ENCODE data around the gene USP2. TPM values are rescaled to one million over a fixed set of nuclear protein-coding genes. Genes with fewer than 3 reads are reported as not detected.

The USP2 gene
- total RNA-seq, 2 donors from 2014 or later, result 0.68 to 2.1 TPM

DNA sequence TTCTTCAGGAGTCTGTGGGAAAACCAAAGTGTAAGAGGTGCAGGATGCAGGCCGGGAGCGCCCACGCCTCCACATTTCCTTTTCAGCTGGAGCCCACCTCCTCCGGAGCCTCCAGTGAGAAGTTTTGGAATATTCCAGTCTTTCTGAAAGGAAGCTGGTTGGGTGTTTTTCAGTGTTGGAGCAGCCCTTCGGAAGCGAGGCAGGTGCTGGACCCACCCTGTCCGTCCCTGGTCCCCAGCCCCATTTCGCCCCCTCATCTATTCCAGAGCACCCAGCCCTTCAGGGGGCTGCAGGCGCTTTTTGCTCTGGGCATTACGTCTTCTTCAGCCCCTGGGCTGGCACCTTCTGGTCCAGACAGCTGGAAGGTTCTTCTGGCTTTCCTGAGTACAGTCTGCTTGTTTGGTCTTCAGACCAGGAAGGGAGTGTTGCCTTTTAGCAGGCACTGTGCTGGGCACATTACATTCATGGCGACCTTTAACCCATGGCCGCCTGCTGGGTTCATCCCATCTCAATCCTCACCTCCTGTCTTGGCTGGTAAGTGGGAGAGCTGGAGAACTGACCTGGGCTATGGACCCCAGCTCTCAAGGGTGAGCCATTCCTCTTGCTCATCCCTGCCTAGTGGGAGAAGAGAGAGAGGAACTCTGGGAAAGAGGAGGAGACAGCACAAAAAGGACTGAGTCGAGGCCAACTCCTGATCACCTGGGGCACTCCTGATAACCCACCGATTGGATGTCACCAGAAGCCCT lies 42.2 kb upstream of the USP2 start:
- Histone ChIP-seq H3K4me3 (peak overlapping the region; percentile 66), H3K36me3 (no peaks in the 10 kb centered on the region), H3K9me3 (no peaks in the 10 kb centered on the region), H3K4me1 (ENCODE audit: control insufficient read depth in 1 of 2, low read depth in 2 of 2) (peaks cover 13 to 20% of the 10 kb centered on the region in 2 donors), H3K27ac (no peak overlapping the region), H3K27me3 (replicated peaks; ENCODE audit: insufficient read depth) (peaks cover 5% of the 10 kb centered on the region)
- DNase-seq (ENCODE audit: low spot score), result no peak
- TF ChIP-seq CTCF (IDR thresholded peaks at IDR 0.05), result no peak
- ATAC-seq (ENCODE audit: insufficient number of reproducible peaks, low FRiP score, low read depth), result no peak

DNA sequence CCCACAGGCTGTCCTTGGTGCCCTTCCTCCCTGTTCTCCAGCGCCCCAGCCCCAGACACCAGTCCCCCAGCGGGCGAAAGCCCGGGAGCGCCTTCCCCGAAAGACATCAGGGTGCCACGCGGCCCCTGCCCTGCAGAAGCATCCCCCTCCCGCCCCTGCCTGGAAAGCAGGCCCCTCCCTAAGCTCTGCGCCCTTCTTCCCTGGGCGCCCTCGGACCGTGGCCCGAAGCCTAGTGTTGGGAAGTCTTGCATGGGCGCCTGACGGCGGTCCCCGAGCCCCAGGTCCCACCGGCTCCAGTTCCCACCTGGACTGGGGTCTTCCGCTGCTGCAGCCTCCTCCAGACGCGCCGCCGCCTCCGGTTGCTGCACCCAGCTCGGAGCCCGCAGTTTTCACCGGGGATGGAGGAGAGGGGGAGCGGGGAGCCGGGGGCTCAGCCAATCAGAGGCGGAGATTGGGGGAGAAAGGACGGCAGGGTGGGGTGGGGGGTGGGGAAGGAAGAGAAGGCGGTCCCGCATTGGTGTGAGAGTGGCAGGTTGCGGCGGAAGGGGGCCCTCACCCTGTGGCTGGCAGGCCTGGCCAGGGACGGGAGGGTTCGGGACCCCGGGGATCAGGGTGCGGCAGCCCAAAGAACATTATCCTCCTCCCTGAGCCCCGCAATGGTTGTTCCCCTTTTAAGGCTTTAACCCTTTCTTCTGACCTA lies 41.5 kb upstream of the USP2 start, which contains the start of gene THY1:
TSS of gene THY1 (minus strand) at position 364 of the 700 bp plus-strand sequence. CDS start 2,267 bp downstream, outside the sequence.
- ATAC-seq (ENCODE audit: insufficient number of reproducible peaks, low FRiP score, low read depth), result no peak
- Histone ChIP-seq H3K4me1 (ENCODE audit: control insufficient read depth in 1 of 2, low read depth in 2 of 2) (peaks cover 17 to 27% of the 10 kb centered on the region in 2 donors), H3K36me3 (no peaks in the 10 kb centered on the region), H3K27ac (no peak within 1 kb of the TSS), H3K9me3 (no peaks in the 10 kb centered on the region), H3K27me3 (replicated peaks; ENCODE audit: insufficient read depth) (peaks cover 5% of the 10 kb centered on the region), H3K4me3 (peak within 1 kb of the TSS; percentile 66)
- no peak for TF ChIP-seq CTCF (IDR thresholded peaks at IDR 0.05)
- no peak for DNase-seq (ENCODE audit: low spot score)

DNA sequence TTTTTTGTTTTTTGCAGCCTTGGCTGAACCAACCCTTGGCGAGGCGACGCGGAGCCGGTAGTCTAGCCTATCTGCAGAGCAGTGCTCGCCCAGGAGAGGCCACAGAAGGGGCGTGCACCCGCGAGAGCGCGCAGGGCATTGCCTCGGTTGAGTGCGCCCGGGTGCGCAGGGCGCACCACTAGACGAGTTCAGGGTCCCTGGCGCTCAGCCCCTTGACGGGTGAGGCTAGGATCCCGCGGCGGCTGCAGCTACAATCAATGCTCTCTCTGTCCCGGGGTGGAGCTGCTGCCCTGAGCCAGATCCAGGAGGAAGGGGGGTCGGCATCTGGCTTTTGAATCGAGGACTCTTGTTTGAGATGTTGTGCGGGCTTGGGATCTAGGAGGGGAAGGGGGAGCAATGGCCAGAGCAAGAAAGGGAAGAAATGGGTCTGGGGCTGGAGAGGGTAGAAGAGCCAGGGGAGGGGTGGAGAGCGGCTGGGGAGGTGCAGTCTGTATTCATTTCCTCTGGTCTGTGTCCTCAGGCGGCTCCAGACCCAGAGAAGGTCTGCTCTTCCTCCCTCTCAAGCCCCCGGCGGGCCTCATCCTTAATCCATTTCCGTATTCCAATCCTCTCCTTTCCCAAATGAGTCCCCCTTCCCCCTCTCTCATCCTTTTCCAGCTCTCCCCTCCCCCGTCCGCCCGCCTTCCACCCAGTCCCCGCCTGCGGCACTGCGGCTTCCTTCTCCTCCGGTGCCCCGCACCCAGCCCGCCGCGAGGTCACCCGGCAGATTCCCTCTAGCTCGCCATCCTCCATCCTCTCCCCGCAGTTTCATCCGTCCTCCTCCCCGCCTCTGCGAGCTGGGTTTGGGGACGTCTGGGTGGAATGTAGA lies 40.7 kb upstream of the USP2 start:
- Histone ChIP-seq H3K4me1 (ENCODE audit: control insufficient read depth in 1 of 2, low read depth in 2 of 2) (peaks cover 21 to 35% of the 10 kb centered on the region in 2 donors), H3K9me3 (no peaks in the 10 kb centered on the region), H3K27me3 (replicated peaks; ENCODE audit: insufficient read depth) (peaks cover 5% of the 10 kb centered on the region), H3K4me3 (peak overlapping the region; percentile 66), H3K36me3 (no peaks in the 10 kb centered on the region), H3K27ac (no peak overlapping the region)
- no peak for TF ChIP-seq CTCF (IDR thresholded peaks at IDR 0.05)
- DNase-seq (ENCODE audit: low spot score) (no peak), ATAC-seq (ENCODE audit: insufficient number of reproducible peaks, low FRiP score, low read depth) (no peak)

DNA sequence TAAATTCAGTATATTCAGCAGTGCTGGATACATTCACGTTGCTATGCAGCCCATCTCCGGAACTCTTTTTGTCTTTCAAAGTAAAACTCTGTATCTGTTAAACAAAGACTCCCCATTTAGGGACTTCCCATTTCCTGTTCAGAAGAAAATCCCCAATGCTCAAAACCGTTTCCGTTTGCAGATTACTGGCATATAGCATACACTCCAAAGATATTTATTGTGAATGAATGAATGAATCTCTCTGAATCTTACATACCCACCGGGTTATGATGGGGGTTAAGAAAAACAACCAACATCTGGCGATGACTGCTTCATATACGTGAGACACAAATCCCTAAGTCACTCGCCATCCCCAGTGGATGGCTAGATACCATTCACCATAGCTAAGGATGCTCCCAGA lies 39.9 kb upstream of the USP2 start:
- Histone ChIP-seq H3K27ac (no peak overlapping the region), H3K27me3 (replicated peaks; ENCODE audit: insufficient read depth) (peaks cover 5% of the 10 kb centered on the region), H3K4me3 (peak overlapping the region; percentile 66), H3K4me1 (ENCODE audit: control insufficient read depth in 1 of 2, low read depth in 2 of 2) (peaks cover 26 to 43% of the 10 kb centered on the region in 2 donors), H3K36me3 (no peaks in the 10 kb centered on the region), H3K9me3 (no peaks in the 10 kb centered on the region)
- no peak for TF ChIP-seq CTCF (IDR thresholded peaks at IDR 0.05)
- DNase-seq (ENCODE audit: low spot score) (no peak), ATAC-seq (ENCODE audit: insufficient number of reproducible peaks, low FRiP score, low read depth) (no peak)
